ENCODE measurements around the gene LEPROT. TPM values are rescaled to one million over a fixed set of nuclear protein-coding genes. Genes with fewer than 3 reads are reported as not detected.

LEPROT gene
- total RNA-seq, 1 experiment from 2014 or later: 43.4 TPM

DNA sequence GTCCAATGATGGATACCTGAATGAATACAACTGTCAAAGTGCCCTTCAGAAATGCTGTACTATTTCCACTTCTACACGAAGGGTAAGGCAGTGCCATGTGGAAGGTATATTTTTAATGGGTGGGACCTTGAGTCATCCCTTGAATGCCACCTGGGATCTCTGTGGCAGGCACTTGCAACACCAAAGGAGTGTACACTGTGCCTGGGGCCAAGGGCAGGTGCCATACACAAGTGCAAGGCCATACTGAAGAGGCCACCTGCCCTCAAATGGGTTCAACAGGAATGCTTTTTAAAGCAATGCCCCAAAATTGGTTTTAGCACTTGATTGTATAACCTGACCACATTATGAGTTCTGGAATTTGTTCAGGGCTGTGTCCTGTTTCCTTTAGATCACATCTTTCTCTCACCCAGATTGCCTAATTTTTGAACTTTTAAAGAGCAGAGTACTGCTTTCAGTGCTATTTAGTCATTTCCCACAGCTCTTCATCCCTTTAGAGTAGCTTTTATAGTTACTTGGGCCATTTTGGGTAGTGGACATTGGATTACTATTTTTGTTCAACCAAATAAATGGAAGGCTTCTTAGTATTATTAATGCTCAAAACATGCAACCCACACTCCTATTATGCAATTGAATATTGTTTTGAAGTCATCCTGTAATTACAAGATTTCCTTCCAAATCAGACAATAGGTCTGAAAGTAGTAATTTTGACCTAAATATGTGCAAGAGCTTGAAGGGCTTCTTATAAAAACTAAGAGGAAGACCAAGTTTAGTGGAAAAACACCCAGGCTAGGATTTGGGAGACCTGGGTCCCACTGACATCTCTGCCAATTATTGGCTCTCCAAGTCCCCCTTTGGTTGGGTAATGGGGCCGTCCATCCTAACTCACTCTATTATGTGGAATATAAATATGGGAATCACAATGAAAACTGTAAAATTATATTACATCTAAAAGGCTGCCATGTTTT is 57.2 kb downstream of the LEPROT start:
- no peak for DNase-seq (ENCODE audit: low spot score)

DNA sequence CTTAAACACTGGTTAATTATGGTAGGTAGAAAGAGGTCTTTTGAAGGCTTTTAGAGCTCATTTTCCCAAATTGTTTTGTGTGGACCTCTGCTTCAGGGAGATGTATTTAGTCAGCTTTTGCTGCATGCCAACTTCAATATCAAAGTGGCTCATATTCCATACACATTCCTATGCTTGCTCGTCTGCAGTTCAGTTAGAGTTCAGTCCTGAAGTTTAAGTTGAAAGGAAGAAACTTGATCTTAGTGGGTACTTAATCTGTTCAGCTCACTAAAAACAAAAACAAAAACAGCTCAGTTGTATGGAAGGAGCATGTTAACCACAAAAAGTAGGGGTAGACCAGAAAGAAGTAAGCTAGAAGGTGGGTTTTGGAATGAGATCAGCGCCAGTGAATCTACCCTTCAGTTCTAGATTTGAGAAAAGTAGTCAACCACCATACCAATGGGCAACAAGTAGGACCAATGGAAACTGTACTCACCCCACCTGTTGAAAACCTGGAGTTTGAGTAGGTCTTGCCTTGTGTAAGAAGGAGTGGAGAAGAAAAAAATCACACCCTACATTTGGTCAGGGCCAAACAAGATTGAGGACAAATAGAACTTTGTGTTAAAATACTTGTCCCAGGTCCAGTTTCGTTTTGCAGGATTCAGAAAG is 58.0 kb downstream of the LEPROT start:
- DNase-seq (ENCODE audit: low spot score): no peak

DNA sequence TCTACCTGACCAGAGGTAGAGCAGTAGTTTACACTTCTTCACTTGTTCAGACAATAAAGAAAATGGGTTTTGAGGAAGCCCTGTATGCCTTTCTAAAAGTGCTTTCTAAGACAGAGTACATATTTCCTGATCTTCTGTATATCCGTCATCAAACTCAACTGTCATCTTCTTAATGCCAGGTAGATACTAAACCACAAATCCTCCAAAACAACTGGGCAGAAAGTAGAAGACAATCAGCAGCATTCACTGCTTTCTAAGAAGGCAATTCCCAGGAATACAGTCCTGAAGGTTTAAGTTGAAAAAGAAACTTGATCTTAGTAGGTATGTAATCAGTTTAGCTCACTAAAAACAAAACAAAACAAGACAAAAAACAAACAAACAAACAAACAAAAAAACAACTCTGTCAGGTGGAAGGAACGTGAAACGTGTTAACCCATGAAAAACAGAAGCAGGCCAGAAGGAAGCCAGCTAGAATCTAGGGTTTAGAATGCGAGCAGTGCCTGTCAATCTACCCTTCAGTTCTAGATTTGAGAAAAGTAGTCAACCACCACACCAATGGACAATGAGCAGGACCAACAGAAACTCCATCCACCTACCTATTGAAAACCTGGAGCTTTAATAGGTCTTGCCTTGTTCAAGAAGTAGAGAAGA is 59.2 kb downstream of the LEPROT start:
- DNase-seq (ENCODE audit: low spot score): no peak

DNA sequence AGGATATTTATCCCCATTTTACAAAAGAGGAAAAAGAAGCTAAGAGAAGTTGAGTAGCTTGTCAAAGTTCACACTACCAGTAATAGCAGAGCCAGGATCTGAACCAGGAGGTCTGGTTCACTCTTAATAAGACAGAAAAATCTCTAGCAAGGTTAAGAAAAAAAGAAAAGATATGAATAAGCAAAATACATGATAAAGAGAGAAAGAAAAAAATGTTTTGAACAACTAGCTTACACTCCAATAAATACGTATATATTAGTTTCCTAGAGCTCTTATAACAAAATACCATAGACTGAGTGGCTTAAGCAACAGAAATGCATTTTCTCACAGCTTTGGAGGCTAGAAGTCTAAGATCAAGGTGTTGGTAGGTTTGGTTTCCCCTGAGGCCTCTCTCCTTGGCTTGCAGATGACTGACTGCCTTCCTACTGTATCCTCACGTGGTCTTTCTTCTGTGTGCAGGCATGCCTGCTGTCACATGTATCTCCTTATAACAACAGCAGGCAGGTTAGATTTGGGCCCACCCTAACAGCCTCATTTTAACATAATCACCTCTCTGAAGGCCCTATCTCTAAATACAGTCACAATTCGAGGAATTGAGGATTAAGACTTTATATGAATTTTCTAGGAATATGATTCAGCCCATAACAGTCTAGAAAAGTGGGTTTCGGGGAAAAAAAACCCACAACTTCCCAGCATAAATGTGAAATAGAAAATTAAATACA is 60.4 kb downstream of the LEPROT start:
- DNase-seq (ENCODE audit: low spot score): no peak

DNA sequence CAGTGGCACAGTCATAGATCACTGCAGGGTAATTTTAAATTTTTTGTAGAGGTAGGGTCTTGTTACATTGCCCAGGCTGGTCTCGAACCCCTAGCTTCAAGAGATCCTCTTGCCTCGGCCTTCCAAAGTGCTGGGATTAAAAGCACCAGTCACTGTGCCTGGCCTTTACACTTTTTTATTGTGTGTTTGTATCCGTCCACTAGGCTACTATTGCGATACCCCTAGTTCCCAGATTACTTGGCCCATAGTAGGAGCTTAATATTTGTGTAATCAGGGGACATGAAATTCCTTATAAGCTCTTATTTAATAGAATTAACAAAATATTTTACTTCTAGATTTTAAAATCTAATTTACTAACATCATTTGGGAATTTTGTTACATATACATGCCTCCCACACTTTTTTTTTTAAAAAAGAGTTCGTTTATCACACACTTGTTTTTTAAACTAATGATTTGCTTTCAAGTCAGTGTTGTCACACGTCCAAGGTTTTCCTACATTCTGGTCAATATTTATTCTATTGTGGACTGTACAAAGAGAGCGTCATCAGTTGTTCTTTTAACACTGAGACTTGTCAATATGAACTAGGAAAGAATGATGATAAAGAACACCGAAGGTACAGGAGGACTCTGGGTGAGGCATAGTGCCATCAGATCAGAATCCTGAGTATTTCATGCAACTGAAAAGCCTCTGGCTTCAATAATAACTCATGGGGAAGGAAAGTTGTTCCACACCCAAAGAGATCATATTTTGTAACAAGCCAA is 63.7 kb downstream of the LEPROT start:
- DNase-seq (ENCODE audit: low spot score): no peak

Other genes with a start within 250 kb of the LEPROT start
- 9.4 and 19.3 TPM in 2 replicates for gene DNAJC6, start 111.1 kb upstream of the LEPROT start, total RNA-seq (2014; rRNA removed; shearing (Covaris generic))
- 1.9 and 2.4 TPM in 2 replicates for gene LEPR, start within 50 bp of the LEPROT start, total RNA-seq (2014; rRNA removed; shearing (Covaris generic))